DMS53 (cell line): ENCODE results near the gene PRKAG2.
"Not testable (repeated sequence)": the region's sequence is repeated elsewhere in the genome, so short reads cannot be mapped to it uniquely, and the experiment has no call there.

ENCODE experiments used
- DNase-seq: peaks from one replicate; lab custom pipeline; 2025; lab: John Stamatoyannopoulos, UW

Gene PRKAG2

DNA sequence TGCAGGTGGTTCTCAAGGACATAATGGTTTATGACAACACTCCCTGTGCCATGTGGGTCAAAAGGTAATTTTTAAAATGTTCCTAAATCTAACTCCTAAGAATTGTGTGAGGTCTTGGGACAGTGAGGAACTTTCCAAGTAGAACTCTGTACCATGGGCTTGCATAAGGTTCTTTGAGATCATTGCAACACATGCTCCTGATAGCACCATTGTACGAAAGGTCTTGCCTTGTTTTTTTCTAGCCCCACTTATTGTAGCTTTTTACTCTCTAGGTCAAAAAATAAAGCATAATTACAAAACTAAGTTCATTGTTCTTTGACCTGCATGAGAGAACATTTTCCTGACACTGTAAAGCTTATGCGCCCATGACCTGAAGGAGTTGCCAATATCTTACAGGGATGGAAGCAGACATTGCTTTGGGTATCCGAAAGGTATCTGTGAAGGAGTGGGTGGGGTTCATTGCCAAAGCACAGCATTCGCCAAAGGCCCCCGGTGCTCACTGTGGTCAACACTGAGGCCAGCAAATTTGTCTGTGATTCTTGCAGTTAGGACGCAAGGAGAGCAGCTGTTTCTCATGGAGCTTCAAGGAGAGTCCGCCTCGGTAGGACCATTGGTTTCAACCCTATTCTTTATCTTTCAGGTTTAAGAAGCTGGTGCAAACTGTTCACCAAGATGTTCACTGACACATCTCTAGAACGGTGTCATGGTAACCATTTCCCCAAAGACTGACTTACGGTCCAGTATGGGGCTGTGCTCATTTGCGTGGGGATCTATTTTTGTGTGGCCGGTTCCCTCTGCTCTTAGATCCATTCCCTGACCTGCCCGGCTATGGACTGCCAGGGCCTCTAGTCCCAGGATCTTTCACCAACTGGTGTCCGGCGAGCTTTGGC is 7.6 kb upstream of the PRKAG2 start:
- DNase-seq = no peak

DNA sequence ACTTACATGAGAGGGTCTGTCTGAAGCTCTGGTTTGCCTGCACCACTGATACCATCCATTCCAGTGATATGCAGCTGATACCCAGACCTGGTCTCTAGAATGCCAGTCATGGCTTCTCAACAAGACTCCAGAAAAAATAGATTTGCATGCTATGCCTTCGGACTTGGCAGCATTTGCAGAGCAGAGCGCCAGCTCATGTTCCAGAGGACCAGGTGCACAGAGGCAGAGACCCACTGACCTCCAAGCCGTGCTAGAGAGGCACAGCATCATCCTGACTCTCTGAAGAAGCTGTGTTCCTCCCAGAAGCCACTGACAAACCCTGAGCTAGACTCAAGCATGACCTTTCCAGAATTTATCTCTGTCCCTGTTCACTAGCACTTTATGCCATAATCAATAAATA is 6.9 kb upstream of the PRKAG2 start:
- no peak for DNase-seq

DNA sequence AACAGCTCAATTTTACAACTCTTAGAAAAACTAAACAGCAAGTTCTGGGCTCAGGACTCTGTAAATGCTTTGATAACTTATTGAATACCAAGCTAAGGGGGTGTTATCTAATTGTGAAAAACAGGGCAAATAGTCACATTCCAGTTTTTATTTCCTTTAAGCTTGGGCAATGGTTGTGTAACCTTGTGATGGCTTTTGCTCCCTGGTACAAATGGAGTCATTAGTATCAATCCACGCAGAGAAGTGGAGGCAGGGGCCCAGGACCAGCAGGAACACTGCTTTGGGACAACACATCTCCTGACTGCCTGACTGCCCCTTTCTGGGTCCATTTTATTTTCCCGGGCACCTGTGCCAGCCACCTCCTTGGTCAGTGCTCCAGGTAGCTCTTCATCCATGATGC is 5.8 kb upstream of the PRKAG2 start:
- no peak for DNase-seq

DNA sequence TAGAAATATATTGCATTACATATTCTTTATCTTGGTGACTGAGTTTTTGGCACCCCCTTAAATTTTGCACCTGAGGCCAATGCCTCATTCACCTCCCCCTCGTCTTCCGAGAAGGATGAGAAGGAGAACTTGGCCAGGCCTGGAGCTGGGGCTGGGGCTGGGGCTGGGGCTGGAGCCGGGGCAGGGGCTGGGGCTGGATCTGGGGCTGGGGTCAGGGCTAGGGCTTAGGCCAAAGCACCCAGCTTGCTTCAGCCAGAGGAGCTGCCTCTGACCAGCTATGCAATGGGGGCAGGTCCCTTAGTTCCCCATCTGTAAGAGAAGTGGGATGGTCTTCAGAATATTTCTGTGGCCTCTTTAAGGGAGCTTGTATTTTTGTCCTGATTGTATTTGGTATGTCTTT is 3.8 kb upstream of the PRKAG2 start:
- no peak for DNase-seq

DNA sequence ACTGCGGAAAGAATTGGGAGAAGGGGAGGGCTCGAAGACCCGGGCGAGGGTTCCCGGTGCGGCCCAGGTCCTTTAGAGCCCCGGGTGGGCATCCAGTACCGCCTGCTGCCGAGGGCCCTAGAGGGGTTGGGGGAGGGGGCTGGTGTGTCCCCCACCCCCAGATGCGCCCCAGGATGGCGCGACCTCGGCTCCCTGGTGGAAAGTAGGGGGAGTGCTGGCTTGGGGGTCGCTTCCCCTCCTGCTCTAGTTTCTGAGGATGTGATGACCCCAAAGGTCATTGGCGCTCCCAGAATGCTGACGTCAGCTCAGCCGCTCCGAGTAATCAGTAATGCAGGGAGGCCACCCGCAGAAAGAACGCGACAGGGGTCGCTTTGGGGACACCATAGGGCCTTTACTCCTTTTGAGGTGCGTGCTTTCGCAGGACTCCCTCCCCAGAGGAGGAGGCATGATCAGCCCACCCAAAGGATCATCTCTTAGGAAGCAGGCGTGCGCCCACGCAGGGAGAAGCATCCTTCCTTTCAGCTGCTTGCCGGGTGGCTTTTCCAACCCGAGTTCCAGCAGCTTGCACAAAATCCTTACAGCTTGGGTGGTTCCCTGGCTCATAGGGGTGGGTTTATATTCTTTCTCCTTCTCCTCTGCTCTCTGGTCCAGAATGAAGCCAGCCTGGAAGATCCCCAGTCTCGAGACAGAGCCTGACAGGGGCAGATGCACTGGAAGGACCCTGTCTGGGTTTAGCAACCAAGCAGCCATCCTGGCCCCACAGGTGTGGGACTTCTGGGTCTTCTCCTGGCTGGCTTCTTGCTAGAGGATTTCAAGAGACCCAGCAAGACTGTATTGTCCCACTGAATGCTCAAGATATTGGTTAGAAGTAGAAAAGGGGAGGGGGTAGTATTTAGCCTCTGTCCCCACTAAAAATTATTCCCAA is 1.3 kb upstream of the PRKAG2 start:
- DNase-seq = no peak

DNA sequence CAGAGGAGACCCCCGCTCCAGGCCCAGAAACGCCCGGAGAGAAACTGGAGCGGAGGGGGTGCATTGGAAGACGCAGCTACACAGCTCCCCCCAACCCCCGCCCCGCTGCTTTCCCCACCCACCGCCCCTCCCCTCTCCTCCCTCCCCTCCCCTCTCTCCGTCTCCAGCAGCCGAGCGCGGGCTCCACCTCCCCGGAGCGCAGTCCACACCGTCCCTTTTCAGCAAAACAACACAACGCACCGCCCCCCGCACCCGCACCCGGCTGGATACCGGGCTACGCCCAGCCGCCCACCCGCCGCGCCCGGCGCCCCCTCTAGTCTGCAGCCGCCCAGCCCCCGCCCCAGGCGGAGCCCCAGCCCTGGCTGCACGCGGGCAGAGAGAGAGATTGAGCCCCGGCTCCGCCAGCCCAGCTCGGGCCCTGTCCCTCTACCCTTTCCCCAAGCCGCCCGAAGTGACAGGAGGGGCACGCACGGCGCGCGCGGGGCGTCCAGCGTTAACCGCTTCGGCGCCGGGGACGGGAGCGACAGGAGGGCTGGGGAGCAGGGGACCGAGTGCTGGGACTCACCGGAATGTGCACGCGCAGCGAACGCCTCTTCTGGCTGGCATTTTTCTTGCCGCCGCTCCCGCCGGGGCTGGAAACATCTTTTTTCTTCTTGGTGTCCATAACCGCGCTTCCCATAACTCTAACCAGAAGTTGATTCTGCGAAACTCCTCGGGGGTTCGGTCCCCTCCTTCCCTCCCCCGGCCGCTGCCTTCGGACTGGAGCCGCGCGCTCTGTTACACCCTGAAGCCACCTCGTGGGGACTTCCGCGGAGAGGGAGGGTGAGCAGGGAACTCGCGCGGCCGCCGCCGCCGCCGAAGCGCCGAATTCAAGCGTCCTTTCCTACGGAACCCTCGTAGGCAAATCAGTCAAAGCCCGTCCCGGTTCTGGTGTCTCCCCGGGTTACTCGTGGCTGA is 695 bp downstream of the PRKAG2 start:
- peak; percentile 85 for DNase-seq

DNA sequence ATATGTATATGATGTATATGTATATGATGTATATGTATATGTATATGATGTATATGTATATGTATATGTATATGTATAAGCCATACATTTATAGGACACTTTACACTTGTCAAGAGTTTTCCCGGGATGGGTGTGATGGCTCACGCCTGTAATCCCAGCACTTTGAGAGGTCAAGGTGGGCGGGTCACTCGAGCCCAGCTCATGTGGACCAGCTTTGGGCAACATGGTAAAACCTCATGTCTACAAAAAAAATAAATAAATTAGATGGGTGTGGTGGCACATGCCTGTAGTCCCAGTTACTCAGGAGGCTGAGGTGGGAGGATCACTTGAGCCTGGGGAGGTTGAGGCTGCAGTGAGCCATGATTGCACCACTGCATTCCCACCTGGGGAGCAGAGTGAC is 2.4 kb downstream of the PRKAG2 start:
- DNase-seq = not testable (repeated sequence)

DNA sequence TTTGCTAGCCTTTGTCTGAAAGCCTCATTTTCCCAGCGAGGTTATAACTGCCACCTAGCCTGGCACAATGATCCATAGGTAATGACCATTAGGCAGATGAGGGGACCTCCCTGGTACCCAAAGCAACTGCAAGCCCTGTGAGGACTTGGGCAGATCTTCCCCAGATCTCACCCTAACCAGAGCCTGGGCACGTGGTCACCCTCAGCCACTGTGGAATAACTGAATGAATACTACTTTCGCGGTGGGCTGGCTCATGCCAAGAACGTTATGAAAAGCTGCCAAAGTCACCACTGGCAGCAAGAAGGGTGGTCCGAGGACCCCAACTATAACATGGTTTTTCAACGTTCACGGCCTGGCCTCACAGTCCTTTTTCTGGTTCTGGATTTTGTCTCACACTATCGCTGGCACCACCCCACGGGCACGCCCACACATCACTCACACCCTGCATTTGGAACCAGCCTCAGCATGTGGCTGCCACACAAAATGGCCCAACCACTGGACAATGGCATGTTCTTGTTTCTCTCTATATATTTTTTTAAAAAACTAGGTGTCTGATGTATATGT is 3.4 kb downstream of the PRKAG2 start:
- DNase-seq = no peak

DNA sequence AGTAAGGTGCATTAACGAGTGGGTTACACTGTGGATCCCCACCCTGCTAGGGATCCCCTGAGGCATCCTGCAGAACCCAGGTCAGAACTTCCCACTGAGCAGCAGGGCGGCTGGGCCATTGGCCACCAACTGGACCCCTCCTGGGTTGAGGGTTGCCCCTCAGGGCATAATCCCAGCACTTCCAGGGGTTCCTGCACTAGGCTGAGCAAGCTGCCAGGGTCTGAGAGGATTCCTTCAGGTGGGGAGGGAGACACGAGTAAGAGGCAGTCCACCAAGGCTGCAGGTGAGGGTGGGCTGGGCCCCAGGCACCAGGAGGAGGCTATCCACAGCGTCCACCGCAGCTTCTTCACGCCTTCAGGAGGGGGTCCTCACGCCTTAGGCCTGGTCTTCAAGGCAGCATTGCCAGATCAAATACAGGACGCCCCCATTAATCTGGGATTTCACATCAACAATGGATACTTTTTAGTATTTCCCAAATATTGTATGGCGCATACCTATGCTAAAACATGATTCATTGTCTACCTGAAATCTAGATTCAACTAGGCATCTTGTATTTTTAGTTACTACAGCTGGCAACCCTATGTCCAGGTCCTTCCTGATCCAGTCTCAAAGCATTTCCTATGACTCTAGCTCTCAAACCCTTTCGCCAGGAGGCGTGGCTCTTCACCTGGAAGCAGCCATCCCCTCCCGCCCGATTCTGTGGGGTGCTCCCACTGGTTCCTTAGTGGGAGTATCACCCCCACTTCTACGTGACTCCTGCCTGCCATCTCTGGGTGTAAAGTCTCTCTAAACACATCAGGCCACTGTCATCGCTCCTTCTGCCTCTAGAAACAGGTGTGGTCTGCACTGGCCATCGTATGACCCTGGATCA is 4.1 kb downstream of the PRKAG2 start:
- DNase-seq = no peak

DNA sequence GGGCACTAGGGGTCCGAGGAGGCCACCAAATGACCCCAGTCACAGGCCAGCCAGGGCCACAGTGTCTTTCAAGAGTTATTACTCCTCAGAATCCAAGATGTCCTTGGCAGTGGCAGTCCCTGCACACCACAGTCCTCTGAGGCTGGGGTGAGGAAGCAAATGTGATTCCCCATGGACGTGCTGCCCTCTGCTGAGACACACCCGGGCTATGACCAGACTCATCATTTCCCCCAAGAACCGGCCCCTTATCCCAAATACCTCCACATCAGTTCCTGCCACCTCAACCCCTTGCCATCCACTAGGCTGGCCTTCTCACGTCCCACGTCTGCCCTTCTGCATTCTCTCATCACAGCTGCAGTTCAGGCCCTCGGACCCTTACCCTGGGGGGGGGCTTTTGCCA is 5.0 kb downstream of the PRKAG2 start:
- DNase-seq = no peak

DNA sequence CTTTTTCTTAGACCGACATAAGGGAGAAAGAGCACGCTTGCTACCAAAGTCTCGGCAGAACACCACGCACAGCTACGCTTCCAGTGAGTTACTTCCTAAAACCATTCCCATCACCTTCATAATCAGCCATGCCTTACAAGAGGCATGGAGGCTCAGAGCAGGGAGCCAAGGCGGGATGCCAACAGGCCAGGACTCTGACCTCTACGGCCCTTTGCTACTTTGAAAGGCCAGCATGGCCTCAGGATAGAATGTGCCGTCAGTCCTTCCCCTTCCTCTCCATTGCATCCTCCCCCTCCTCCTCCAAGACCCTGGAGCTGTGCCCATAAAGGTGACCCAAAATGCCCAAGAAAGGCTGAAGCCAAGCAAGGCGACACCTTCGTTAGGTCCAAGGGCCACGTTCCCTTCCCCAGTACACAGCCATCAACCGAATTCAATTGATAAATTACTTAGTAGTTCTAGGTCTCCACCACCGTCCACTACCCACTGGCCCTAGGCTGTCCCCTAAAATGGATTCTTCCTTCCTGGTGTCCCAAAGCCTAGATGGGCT is 5.7 kb downstream of the PRKAG2 start:
- no peak for DNase-seq

DNA sequence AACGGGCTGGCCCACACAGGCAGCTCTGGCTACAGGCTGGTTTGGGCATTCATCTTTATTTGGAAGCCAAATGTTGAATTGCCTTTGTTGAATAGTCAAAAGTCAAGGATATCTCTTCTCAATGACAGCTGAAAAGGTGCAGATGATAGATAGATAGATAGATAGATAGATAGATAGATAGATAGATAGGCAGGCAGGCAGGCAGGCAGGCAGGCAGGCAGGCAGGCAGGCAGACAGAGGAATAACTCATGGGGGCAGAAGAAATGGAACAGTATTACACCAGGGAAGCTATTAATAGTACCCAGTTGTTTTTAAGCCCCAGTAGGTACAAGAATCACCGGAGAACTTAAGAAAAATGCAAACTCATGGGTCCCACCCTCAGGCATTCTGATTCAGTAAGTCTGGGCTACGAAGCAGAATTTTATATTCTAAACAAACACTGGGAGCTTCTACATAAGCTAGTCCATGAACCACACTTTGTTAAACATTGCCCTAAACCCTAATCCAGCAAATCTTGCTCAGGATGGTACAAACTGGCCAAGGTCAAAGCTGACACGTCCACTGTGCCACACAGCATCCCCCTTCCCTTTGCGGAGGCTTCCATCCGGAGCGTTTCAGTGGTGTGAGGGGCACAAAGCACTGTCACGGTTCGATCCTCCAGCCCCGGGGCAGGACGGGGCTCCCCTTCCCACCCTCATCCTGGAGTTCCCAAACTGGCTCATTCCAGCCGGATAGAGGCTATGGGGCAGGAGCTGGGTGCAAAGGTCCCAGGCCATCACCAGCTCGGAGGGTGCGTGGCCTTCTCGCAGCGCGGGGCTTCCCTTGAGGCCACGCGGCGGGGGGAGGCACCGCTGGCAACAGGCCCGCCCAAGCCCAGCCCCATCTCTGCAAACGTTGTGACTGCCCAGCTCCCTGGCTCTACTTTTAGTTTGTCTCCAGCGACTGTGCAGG is 6.7 kb downstream of the PRKAG2 start:
- no peak for DNase-seq

DNA sequence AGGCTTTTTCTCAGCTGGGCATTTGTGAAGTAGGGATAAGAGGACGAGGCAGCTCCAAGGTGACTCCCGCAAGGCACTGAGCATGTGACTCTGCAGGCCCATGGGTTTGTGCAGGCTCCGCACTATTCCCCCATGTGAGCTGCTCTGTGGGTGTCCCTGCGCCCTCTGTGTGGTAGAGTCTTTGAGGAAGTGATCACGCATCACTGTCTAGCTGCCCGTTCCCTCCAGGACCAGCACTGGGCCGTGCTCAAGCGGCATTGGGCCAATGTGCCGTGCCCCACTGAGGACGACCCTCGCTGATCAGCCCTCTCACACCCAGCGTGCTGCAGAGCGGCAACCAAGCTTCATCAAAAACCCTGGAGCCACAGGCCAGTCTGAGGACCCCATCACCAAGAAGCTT is 7.5 kb downstream of the PRKAG2 start:
- DNase-seq = no peak

DNA sequence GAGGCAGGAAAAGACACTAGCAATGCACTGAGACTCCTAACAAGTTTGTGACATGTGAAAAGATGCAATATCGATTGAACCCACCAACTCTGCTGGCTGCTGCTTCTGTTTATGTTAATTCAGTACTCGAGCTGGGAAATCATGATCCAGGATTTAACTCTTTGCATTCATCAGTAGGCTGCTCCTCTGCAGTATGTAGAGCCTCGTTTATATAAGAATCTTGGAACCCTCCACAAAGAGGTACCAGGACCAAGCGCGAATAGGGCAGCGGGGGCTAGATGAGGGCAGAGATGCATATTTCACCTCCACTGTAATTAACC is 7.8 kb downstream of the PRKAG2 start:
- DNase-seq = no peak

DNA sequence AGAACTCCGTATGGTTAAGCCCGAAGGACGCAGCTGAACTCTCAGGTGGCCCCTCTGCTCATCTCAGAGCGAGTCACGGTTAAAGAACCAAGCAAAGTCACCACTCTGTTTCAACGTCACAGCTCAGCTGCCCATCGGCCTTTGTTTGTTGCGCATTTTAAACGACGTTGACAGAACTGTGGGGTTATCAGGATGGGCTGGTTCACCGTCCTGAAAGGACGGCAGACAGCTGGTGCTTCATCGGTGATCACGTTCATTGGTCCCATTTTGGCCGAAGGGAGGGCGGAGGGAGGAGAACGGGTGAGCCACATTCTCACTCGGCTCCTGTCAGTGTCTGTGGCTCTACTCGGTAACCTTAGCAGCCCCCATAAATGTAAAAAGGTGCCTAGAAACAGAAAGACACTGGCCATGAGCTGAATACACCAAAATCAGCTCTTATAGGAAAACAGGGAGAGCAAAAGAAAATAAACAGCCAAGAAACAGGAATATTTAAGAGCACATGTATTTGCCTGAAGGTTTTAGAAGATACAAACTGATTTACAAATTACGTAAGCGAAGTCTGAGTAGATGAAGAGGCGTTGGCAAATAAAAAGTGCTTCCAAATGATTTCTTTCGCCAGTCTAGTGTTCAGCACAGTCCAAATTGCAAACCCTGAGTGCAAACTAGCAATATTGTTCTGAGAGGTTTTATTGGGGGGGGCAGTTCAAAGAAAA is 8.4 kb downstream of the PRKAG2 start:
- no peak for DNase-seq

DNA sequence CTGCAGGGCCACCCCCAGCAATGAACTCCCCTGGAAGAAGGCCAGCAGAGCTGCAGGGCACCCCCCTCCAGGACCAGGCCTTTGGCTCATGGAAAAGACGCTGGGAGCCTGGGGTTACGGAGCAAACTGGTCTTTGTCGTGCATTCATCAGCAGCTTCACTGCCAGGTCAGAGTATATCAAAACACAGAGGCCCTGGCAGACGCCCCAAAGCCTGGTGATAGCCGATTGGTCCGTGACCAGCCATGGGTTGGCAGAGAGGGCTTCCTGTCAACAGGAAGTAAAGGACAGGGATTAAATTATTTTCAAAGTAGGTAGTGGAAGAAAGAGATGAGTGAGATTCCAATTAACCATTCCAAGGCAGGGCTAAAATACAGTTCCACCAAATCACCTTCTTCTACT is 9.0 kb downstream of the PRKAG2 start:
- DNase-seq = no peak

DNA sequence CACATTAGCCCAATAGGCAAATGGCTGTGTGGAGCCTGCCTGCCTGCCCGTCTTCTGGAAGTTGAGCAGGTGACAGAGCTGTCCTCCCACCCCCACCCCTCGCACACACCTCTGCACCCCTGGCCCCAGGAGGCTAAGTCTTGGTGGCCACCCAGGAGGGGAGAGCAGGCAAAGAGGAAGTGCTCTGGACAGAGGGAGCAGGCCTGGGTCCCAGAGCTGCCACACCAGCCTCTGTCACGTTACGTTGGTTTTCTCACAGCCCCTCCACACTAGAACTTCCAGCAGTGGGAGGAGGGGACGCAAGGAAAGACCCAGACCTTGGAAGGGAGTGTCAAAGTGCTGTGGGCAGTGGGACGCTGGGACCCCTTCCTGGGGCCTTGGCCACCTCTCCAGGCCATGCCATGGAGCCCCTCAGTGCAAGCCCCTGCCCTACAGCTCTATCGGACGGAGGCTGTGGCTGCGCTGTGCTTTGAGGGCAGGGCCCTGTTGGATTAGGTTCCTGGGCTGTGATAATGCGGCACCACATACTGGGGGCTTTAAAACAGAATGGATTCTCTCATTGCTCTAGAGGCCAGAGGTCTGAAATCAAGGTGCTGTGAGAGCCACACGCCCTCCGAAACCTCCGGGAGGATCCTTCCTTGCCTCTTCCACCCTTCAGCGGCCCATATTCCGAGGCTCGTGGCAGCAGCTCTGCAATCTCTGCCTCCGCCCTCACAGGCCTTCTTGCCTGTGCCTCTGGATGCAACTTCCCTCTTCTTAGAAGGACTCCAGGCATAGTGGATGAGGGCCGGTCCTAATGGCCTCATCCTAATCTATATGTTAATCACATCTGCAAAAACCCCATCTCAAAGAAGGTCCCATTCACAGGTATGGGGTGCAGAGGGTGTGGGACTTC is 9.9 kb downstream of the PRKAG2 start:
- DNase-seq = no peak

DNA sequence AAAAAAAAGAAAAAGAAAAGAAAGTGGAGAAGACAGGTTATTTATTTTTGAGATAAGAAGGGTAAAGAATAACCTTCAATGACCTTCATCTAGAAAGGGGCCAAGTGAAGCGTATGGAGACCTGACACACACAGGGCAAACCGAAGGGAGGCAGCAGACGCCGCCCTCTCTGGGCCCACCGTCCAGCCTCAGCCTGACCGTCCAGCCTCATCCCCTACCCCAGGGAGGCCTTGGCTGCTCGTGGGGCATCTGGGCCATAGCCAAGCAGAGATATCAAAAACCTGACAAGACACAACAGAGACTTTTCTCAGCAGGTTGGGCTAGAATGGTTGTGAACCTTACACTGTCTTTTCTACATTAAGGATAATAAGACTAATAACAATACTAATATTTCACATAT is 10.9 kb downstream of the PRKAG2 start:
- no peak for DNase-seq
